HCT116 (cell line): ENCODE measurements around the gene IGSF10. TPM values are rescaled to one million over a fixed set of nuclear protein-coding genes. Genes with fewer than 3 reads are reported as not detected.

Experiments used
- ATAC-seq: fragments of 200-7000 bp; cut with Tn5 transposase; 2 replicates; pipeline ENCODE4 v1.9.1; 2020; ENCODE audit warnings: mild to moderate bottlenecking, moderate library complexity
- BruUV-seq: library from RNA; stranded (reverse); fragments of 400-500 nt; replicated peaks from 2 replicates; lab custom pipeline; 2021; lab: Mats Ljungman, UMichigan
- CTCF ChIA-PET: fragments of 300-600 bp; sonication (Branson Sonifier 250); formaldehyde crosslinking; loops from one replicate; lab custom pipeline; 2021; ENCODE audit warnings: antibody characterized with exemption; lab: Charles Lee
- POLR2A ChIA-PET: fragments of 300-600, 350-600 bp; sonication (Branson Sonifier 250); formaldehyde crosslinking; loops from one replicate; lab custom pipeline; 2021; ENCODE audit warnings: antibody characterized with exemption; lab: Charles Lee
- RAD21 ChIA-PET, 2 experiments: fragments of 300-600 bp; sonication (Branson Sonifier 250); formaldehyde crosslinking; loops; one replicate each; lab custom pipeline; 2023; ENCODE audit warnings: low total read pairs in 2 of 2; ENCODE audit not compliant: uncharacterized antibody in 2 of 2, unreplicated experiment in 2 of 2, low non-redundant PET in 1 of 2; lab: Charles Lee
- DNase-seq: peaks from one replicate; pipeline ENCODE4 v3.0.0-alpha.2; 2010; ENCODE audit warnings: low read depth, low spot score
- H2AFZ ChIP-seq: fragments of 200-600 bp; shearing (Covaris generic), sonication (generic); 2 replicates; pipeline ENCODE4 v1.6.1; 2017; ENCODE audit warnings: low read depth, mixed run types, mixed read lengths, antibody characterized with exemption, low read length; ENCODE audit not compliant: poor library complexity, severe bottlenecking
- H3K27ac ChIP-seq: 2 replicates; pipeline ENCODE4 v1.5.1; 2012; ENCODE audit warnings: low read depth, low read length
- H3K27me3 ChIP-seq: fragments of 200-600 bp; sonication (generic); 2 replicates; pipeline ENCODE4 v1.6.1; 2016; ENCODE audit warnings: mixed run types, low read length, mixed read lengths; ENCODE audit not compliant: insufficient read depth
- H3K36me3 ChIP-seq, 2 experiments: fragments of 200-500 bp in 1 of 2; fragments of 200-600 bp in 1 of 2; sonication (Bioruptor generic) in 1 of 2; sonication (generic) in 1 of 2; 2 replicates each; pipeline versions ENCODE4 v1.5.1 to v1.6.1; 2014 to 2016; ENCODE audit warnings: low read length in 2 of 2, inconsistent platforms in 1 of 2, mixed read lengths in 1 of 2, mixed run types in 1 of 2; ENCODE audit not compliant: insufficient read depth in 2 of 2, control insufficient read depth in 1 of 2
- H3K4me1 ChIP-seq, 2 experiments: fragments of 200-600 bp in 1 of 2; sonication (generic) in 1 of 2; 2 replicates each; pipeline versions ENCODE4 v1.5.1 to v1.6.1; 2012 to 2017; ENCODE audit warnings: low read length in 2 of 2, inconsistent platforms in 1 of 2, mild to moderate bottlenecking in 1 of 2, mixed read lengths in 1 of 2, mixed run types in 1 of 2, moderate library complexity in 1 of 2; ENCODE audit not compliant: insufficient read depth in 2 of 2, control insufficient read depth in 1 of 2
- H3K4me2 ChIP-seq: fragments of 200-600 bp; sonication (generic); 2 replicates; pipeline ENCODE4 v1.6.1; 2017; ENCODE audit warnings: mixed run types, low read length, mixed read lengths
- H3K4me3 ChIP-seq, 2 experiments: fragments of 200-600 bp in 1 of 2; sonication (generic) in 1 of 2; replicated peaks in 1 of 2; 2 replicates each; pipeline ENCODE4 v1.5.1; 2011 to 2016; ENCODE audit warnings: low read length in 2 of 2, control low read depth in 1 of 2, low read depth in 1 of 2, mild to moderate bottlenecking in 1 of 2, mixed read lengths in 1 of 2, mixed run types in 1 of 2
- H3K79me2 ChIP-seq: fragments of 200-600 bp; sonication (generic); 2 replicates; pipeline ENCODE4 v1.6.1; 2017; ENCODE audit warnings: mild to moderate bottlenecking, mixed run types, low read length, moderate library complexity, mixed read lengths; ENCODE audit not compliant: insufficient read depth
- H3K9ac ChIP-seq: fragments of 200-600 bp; sonication (generic); 2 replicates; pipeline ENCODE4 v1.6.1; 2016; ENCODE audit warnings: low read length, mixed read lengths
- H3K9me2 ChIP-seq: fragments of 200-600 bp; sonication (generic), shearing (Covaris generic); 2 replicates; pipeline ENCODE4 v1.6.1; 2017; ENCODE audit warnings: mixed run types, mild to moderate bottlenecking, moderate library complexity; ENCODE audit not compliant: insufficient read depth
- H3K9me3 ChIP-seq, 2 experiments: fragments of 200-500 bp in 1 of 2; fragments of 200-600 bp in 1 of 2; sonication (Bioruptor generic) in 1 of 2; sonication (generic) in 1 of 2; 2 replicates each; pipeline ENCODE4 v1.6.1; 2014 to 2017; ENCODE audit warnings: low read length in 2 of 2, mixed read lengths in 2 of 2, inconsistent platforms in 1 of 2, low read depth in 1 of 2, mild to moderate bottlenecking in 1 of 2, mixed run types in 1 of 2, moderate library complexity in 1 of 2; ENCODE audit not compliant: control insufficient read depth in 1 of 2, insufficient read depth in 1 of 2
- H4K20me1 ChIP-seq: fragments of 200-600 bp; sonication (generic), shearing (Covaris generic); 2 replicates; pipeline ENCODE4 v1.6.1; 2017; ENCODE audit warnings: mixed run types, mild to moderate bottlenecking, moderate library complexity; ENCODE audit not compliant: insufficient read depth
- CBX3 ChIP-seq: IDR thresholded peaks from 2 replicates; pipeline ENCODE4 v1.6.1; 2012; ENCODE audit warnings: low read depth
- CEBPB ChIP-seq: IDR thresholded peaks from 2 replicates; pipeline ENCODE4 v1.6.1; 2012; ENCODE audit warnings: low read depth
- CTCF ChIP-seq, 3 experiments: fragments of 200-600 bp in 1 of 3; sonication (generic) in 1 of 3; IDR thresholded peaks in 2 of 3; conservative IDR thresholded peaks in 1 of 3; 2 replicates each; pipeline ENCODE4 v1.5.1; 2012 to 2017; ENCODE audit warnings: low read depth in 2 of 3, low read length in 2 of 3, antibody characterized with exemption in 1 of 3, borderline replicate concordance in 1 of 3, control low read depth in 1 of 3, mild to moderate bottlenecking in 1 of 3, mixed read lengths in 1 of 3, mixed run types in 1 of 3, moderate library complexity in 1 of 3; ENCODE audit not compliant: insufficient read depth in 1 of 3
- EZH2phosphoT487 ChIP-seq: fragments of 200-600 bp; IDR thresholded peaks from 2 replicates; pipeline ENCODE4 v1.6.1; 2018; ENCODE audit warnings: antibody characterized with exemption, borderline replicate concordance
- FOSL1 ChIP-seq: IDR thresholded peaks from 2 replicates; pipeline ENCODE4 v1.6.1; 2012; ENCODE audit warnings: low read depth
- POLR2AphosphoS5 ChIP-seq: IDR thresholded peaks from 2 replicates; pipeline ENCODE4 v1.6.1; 2011; ENCODE audit warnings: mild to moderate bottlenecking, low read depth, low read length, moderate library complexity
- RAD21 ChIP-seq: IDR thresholded peaks from 2 replicates; pipeline ENCODE4 v1.6.1; 2012; ENCODE audit warnings: low read depth, mild to moderate bottlenecking
- SIN3A ChIP-seq: IDR thresholded peaks from 2 replicates; pipeline ENCODE4 v1.6.1; 2012; ENCODE audit warnings: low read depth
- SP1 ChIP-seq: IDR thresholded peaks from 2 replicates; pipeline ENCODE4 v1.6.1; 2012; ENCODE audit warnings: low read depth
- YY1 ChIP-seq: IDR thresholded peaks from 2 replicates; pipeline ENCODE4 v1.6.1; 2011; ENCODE audit warnings: low read length, low read depth, moderate library complexity, mild to moderate bottlenecking; ENCODE audit not compliant: insufficient replicate concordance; ENCODE audit errors: extremely low read depth
- ZBTB33 ChIP-seq: IDR thresholded peaks from 2 replicates; pipeline ENCODE4 v1.6.1; 2011; ENCODE audit warnings: mild to moderate bottlenecking, low read length, moderate library complexity; ENCODE audit not compliant: insufficient replicate concordance; ENCODE audit errors: extremely low read depth
- ZNF274 ChIP-seq: fragments of 200-500 bp; sonication (Bioruptor generic); IDR thresholded peaks from 2 replicates; pipeline ENCODE4 v1.6.1; 2014; ENCODE audit warnings: mild to moderate bottlenecking, low read depth, low read length, inconsistent platforms
- intact Hi-C: fragments of 100-400 bp; cut with micrococcal nuclease; formaldehyde crosslinking; loops from 2 replicates; pipeline ENCODE4 v1.10.0; 2022
- total RNA-seq: library from RNA; stranded (reverse); gene quantifications from one replicate; pipeline ENCODE4 v1.2.1, GENCODE V29; 2021; ENCODE audit not compliant: unreplicated experiment

The IGSF10 gene
- total RNA-seq, 1 experiment from 2014 or later, result 0.02 TPM

GRCh38 chr3:151503074-151503473 lies 42.2 kb upstream of the IGSF10 start:
- ChIA-PET POLR2A (no interaction called here), RAD21 (no interaction called here), CTCF (no interaction called here)
- Histone ChIP-seq H3K79me2 (no peaks in the 10 kb centered on the region), H3K27ac (no peak overlapping the region), H3K27me3 (no peaks in the 10 kb centered on the region), H2AFZ (no peak overlapping the region), H4K20me1 (no peaks in the 10 kb centered on the region), H3K9me3 (no peaks in the 10 kb centered on the region), H3K4me3 (no peak overlapping the region), H3K36me3 (no peaks in the 10 kb centered on the region), H3K9ac (no peak overlapping the region), H3K9me2 (no peaks in the 10 kb centered on the region), H3K4me1 (no peaks in the 10 kb centered on the region), H3K4me2 (no peak overlapping the region)
- intact Hi-C loops, result no loop called here
- TF ChIP-seq SIN3A (no peak), FOSL1 (no peak), CTCF (IDR thresholded peaks at IDR 0.05 in 2 of 3, conservative IDR thresholded peaks at IDR 0.05 in 1 of 3; ENCODE audit: borderline replicate concordance in 1 of 3, insufficient read depth in 1 of 3, low read depth in 2 of 3, low read length in 2 of 3) (no peak), SP1 (no peak), CEBPB (no peak), ZNF274 (no peak), POLR2AphosphoS5 (no peak), RAD21 (no peak), CBX3 (no peak), ZBTB33 (no peak), YY1 (no peak), EZH2phosphoT487 (no peak)
- no peak for ATAC-seq
- DNase-seq, result no peak
- BruUV-seq, result no TSS peak
